Left kidney (tissue), 8 donors: Measurements from ENCODE around the gene C6orf136. TPM values are rescaled to one million over a fixed set of nuclear protein-coding genes. Genes with fewer than 3 reads are reported as not detected.

Source experiments
- DNase-seq: peaks from one replicate; pipeline ENCODE4 v3.0.0-alpha.2; 2013
- long read RNA-seq, 8 donors: transcript quantifications; one replicate each; lab custom pipeline, GENCODE V29; 2026
- polyA plus RNA-seq: library from polyadenylated mRNA; unstranded; fragments of 120-200 nt; gene quantifications from one replicate; pipeline ENCODE4 v1.2.1, GENCODE V29; 2013; ENCODE audit not compliant: insufficient read length

C6orf136 gene, protein sequence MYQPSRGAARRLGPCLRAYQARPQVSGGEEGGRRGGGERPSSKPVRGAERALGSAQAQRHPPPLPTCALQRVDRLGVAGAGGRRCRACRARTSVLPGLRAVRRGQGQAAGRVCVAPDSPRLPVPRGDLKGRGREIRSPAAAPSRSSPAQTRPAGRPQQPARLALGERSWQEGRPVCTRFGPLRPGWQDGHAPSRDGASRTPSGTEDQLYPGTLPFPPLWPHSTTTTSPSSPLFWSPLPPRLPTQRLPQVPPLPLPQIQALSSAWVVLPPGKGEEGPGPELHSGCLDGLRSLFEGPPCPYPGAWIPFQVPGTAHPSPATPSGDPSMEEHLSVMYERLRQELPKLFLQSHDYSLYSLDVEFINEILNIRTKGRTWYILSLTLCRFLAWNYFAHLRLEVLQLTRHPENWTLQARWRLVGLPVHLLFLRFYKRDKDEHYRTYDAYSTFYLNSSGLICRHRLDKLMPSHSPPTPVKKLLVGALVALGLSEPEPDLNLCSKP
- polyA plus RNA-seq = 24.1 TPM
- long read RNA-seq, donor 1, partial matches to known transcripts = 0 of 6 reads
- long read RNA-seq, donor 1, other reads (novel, unspliced or antisense) = 0 of 6 reads
- long read RNA-seq, donor 2, partial matches to known transcripts = 0 of 4 reads
- long read RNA-seq, donor 2, other reads (novel, unspliced or antisense) = 0 of 4 reads
- long read RNA-seq, donor 3, partial matches to known transcripts = 0 of 1 reads
- long read RNA-seq, donor 3, other reads (novel, unspliced or antisense) = 0 of 1 reads
- long read RNA-seq, donor 4 = 0 reads
- long read RNA-seq, donor 5, transcript C6orf136-201 (6 exons, 1,978 nt) = major isoform, 5 of 8 reads
- long read RNA-seq, donor 5, partial matches to known transcripts = 0 of 8 reads
- long read RNA-seq, donor 5, other reads (novel, unspliced or antisense) = 0 of 8 reads
- long read RNA-seq, donor 6, partial matches to known transcripts = 0 of 3 reads
- long read RNA-seq, donor 6, other reads (novel, unspliced or antisense) = 0 of 3 reads
- long read RNA-seq, donor 7, partial matches to known transcripts = 0 of 6 reads
- long read RNA-seq, donor 7, other reads (novel, unspliced or antisense) = 0 of 6 reads
- long read RNA-seq, donor 8, partial matches to known transcripts = 0 of 1 reads
- long read RNA-seq, donor 8, other reads (novel, unspliced or antisense) = 0 of 1 reads

- peak; percentile 89 for DNase-seq
These were observed at the start of gene C6orf136 for GRCh38 chr6:30646450-30647241. C6orf136 (plus strand) TSS chr6:30647133; CDS start chr6:30647232, 99 bp downstream.

GRCh38 chr6:30597315-30598144 lies 49.4 kb upstream of the C6orf136 start:
- DNase-seq = peak; percentile 77

- DNase-seq = no peak
These were observed 47.9 kb upstream of the C6orf136 start for GRCh38 chr6:30598912-30599624.

DNA sequence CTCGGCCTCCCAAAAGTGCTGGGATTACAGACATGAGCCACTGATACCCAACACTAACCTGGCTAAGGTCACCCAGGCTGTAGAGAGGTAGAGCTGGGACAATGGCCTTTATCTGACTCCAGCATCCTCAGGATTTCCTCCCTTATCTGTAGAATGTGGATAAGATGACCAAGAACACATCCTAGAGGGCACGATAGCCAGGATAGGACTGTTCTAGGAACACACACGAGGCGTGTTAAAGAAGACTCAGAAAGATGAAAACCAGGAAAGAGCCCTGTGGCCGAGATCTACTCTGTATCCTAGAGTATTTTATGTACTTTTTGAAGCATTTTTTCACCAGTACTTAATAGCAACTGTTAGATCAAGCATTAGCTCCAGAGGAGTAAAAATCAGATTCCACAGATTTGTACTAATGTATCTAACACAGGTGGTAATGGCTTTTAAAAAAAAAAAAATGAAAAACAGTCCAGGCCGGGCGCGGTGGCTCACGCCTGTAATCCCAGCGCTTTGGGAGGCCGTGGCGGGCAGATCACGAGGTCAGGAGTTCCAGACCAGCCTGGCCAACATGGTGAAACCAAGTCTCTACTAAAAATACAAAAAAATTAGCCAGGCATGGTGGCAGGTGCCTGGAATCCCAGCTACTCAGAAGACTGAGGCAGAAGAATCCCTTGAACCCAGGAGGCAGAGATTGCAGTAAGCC lies 47.2 kb upstream of the C6orf136 start:
- no peak for DNase-seq

- no peak for DNase-seq
These were observed 46.4 kb upstream of the C6orf136 start for GRCh38 chr6:30600451-30600961.

- no peak for DNase-seq
These were observed 45.5 kb upstream of the C6orf136 start for GRCh38 chr6:30601436-30601814.

DNA sequence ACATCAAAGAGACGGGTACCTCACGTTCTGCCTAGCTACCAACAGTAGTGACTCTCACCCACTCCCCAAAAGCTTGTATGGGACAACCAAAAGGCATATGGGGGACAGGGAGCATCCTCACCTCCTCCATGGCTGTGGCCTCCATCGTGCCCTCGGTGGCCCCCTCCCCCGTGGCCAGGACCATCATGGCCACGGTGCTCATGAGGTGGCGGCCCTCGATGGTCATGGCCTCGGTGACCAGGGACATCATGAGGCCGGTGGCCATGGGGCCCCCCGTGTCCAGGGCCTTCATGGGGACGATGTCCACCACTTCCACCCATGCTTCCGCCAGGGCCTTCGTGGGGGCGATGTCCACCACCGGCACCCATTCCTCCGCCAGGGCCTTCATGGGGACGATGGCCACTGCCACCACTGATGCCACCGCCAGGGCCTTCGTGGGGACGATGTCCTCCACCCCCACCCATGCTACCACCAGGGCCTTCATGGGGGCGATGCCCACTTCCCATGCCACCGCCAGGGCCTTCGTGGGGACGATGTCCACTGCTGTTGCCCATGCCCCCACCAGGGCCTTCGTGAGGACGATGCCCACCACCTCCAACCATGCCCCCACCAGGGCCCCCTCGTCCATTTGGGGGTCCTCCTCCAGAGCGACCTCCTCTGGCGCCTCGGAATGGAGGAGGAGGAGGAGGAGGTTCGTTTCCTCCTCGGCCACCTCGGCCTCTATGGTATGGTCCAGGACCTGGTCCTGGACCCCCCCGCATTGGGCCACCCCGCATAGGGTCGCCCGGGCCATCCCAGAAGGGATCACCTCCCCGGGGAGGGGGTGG lies 44.9 kb upstream of the C6orf136 start:
- no peak for DNase-seq

- no peak for DNase-seq
These were observed 43.0 kb upstream of the C6orf136 start for GRCh38 chr6:30603961-30604360.

DNA sequence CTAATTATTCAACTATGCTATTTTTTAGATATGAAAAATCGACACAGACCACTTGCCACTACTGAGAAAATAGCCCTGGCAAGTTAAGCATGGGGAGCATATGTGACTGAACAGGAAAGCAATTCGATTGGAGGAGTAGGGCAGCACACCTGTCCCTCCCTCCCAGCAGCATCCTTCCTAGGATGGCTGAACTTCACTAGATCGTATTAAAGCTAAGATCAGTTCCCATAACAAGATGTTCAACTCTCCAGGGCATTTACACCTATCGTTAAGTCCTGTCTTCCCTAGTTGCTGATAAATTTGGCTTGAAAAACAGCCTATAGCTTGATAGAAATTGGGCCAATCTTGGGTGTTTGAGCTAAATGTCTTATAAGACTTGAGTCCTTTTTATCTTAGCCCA lies 36.9 kb upstream of the C6orf136 start:
- DNase-seq = no peak

DNA sequence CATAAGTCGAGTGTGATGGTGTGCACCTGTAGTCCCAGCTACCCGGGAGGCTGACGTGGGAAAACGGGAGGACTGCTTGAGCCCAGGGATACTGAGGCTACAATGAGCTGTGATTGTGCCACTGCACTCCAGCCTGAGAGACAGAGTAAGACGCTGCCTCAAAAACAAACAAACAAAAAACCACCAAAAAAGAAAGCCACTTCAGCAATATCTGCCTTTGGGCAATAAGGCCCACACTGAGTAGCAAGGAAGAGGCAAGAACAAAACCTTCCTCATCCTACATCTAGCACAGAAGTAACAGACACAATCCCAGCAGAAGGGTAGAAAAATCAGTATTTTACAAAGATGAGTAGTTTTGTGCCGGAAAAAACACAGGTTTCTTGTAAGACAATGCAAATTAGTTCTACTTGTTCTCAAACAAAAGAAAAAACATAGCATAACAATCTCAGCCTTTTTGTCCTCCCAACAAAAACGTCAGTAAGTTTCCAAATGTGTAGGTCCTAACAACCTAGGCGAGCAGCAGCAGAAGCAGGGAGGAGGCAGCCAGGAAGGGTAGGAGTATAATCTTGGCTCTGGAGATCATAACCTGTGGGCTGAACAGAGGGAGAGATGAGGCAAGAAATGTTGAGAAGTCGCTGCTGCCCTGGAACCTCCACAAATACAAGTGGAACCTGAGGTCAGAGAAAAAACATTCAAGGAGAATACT lies 35.6 kb upstream of the C6orf136 start:
- no peak for DNase-seq

DNA sequence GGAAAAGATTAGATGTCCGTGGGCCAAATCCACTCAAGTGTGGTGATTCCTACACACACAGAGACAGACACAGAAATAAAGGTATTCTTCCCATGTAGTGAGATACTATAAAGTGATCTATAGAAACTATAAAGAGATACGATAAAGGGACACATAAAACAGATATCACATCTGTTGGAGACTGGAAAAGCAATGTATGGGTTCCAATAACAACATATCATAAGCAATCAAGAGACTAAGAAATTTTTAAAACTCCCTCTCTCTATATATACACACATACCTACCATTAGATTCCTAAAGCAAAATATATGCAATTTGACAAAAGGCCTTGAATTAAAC lies 35.1 kb upstream of the C6orf136 start:
- no peak for DNase-seq

DNA sequence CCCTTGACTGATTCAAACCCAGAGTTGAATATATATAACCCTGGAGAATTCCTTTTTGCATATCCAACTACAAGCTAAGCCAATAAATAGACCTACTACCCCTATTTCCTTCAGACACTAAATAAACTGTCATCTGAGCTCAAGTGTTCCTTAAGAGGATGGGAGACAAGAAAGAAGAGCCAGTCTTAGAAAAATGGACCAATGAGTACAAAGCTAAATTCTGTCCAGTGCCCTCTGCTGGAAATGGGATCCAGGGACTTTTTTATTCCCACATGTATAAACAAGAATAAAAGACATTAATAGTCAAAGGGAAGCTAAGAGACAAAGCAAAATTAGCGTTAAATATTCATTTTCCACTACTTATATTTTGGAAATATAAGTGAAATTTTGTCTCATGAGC lies 34.7 kb upstream of the C6orf136 start:
- DNase-seq = no peak

DNA sequence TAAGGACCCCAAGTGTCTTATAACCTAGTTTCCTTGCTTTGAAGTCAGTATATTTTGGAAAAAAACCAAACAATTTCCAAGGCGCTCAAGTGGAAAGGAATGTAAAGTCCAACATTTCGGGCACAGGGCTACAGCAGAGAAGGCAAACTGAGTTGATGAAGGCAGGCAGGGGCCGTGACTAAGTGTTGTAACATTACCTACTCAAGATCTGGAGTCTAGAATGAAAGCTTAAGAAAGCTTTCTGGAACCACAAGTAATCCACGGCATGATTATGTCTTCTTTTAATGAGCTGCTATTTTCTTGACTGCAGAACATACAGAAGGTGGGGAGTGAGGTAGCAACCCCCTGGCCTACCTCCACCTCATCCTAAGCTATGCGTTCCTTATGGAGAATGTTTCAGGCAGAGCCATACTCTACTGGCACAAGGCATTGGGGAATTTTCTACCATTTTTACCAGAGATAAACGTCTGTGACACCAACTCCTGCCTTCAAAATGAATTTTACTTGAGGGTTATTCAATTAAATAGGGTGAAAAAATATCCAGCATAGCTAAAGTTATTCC lies 34.2 kb upstream of the C6orf136 start:
- peak; percentile 47 for DNase-seq

DNA sequence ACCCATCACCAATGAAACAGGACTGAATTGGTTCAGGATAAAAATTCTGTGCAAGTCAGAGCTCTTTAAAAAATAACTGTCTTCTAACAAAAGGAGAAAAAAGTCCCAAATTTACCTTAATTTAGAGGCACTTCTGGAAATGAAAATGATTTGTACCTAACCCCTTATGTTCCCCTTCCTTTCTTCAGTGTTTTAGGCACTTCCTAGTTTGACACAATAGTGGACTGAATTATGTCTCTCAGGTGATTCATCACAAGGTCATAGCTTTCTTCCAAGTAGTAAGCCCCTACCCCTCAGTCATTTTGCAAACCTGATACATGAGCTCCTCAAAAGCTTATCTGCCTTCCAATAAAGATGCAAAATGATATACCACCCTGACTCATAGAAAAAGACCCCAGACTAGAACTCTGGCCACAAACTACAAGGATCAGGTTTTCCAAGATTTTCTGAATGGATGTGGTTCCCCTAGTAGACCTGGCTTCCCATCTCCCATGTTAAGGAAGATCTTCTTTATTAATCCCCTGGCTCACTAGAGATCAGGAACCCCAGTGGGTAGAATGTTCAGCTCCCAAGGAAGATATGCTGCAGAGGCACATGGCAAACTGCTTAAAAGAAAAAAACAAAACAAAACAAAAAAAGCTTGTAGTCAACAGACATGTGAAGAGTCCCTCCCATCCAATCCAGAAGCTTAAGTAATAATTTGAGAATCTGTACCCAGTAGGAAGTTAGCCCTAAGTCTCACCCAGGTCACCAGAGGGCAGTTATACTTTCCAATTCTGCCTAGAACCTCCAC lies 33.5 kb upstream of the C6orf136 start:
- no peak for DNase-seq

DNA sequence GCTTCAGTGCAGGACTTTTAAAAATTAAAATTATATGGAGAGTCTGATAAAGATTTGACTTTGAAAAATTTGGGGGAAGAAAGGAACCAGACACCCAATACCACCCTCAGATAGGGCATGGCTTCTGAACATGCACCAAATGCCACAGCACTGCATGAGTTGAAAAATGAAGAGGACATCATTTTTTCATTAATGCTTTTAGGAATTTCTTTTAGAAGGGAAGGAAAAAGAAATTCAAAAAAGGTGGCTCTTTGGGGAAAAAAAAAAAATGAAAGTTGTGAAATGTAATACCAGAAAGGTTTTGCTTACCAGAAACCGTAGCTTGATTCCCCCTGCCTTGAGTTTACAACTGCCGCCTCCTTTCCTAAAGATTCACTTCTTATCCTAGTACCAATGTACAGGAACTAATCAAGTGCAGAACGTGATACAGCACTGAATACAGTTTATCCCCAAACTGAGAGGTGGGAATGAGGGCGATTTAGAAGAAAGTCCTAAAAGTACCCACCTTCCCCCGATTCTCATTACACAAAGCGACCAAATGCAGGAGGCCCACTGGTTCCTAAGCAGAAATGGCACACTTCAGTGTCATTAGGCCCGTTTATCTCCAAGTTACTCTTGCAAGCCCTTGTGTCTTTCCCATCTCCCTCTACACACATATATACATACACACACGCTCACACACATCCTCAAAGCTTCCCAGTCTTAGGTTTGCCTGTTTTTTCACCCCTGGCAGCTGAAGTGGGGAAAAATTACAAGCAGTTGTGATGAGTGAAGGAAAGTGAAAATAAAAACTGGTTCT lies 32.7 kb upstream of the C6orf136 start:
- no peak for DNase-seq

DNA sequence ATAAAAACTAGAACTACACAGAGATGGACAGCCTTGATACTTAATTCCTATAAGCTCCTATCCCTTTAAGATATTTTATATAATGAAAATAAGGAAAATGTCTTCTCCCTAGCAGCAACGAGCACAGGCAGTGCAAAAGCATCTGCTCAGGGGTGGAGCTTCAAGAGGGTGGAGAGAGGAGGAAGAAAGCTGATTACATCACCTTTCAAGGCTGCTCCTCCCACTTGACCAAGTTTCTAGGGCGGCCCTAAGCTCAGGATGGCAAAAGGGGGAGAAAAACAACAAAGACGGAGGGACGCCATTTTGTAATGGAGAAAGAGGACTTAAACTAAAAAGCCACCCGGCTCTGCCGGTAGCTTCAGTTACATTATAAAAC lies 32.1 kb upstream of the C6orf136 start:
- DNase-seq = peak; percentile 99
